GM06990 (cell line): ENCODE data around the gene TRPM2.
"Not testable (repeated sequence)": the region's sequence is repeated elsewhere in the genome, so short reads cannot be mapped to it uniquely, and the experiment has no call there.

Source experiments
- DNase-seq: peaks from one replicate; pipeline ENCODE4 v3.0.0-alpha.2; 2011; ENCODE audit not compliant: insufficient read length; ENCODE audit errors: extremely low read depth
- H3K27me3 ChIP-seq: replicated peaks from 2 replicates; pipeline ENCODE4 v1.6.0; 2011; ENCODE audit warnings: low read length; ENCODE audit not compliant: control insufficient read depth, insufficient read depth
- H3K36me3 ChIP-seq: 2 replicates; pipeline ENCODE4 v1.5.1; 2011; ENCODE audit warnings: low read length; ENCODE audit not compliant: control insufficient read depth, insufficient read depth
- H3K4me3 ChIP-seq: replicated peaks from 2 replicates; pipeline ENCODE4 v1.5.1; 2011; ENCODE audit warnings: low read depth, mild to moderate bottlenecking, control low read depth, low read length
- TF ChIP-seq, protein P1 (sequence below): IDR thresholded peaks from 2 replicates; pipeline ENCODE4 v1.5.1; 2011; ENCODE audit warnings: low read length, control low read depth, mild to moderate bottlenecking, inconsistent platforms; ENCODE audit not compliant: insufficient read depth, poor library complexity, severe bottlenecking

The TRPM2 gene

GRCh38 chr21:44402323-44403105 lies 49.1 kb downstream of the TRPM2 start:
- no peak overlapping the region for H3K4me3 ChIP-seq
- DNase-seq: no peak

DNA sequence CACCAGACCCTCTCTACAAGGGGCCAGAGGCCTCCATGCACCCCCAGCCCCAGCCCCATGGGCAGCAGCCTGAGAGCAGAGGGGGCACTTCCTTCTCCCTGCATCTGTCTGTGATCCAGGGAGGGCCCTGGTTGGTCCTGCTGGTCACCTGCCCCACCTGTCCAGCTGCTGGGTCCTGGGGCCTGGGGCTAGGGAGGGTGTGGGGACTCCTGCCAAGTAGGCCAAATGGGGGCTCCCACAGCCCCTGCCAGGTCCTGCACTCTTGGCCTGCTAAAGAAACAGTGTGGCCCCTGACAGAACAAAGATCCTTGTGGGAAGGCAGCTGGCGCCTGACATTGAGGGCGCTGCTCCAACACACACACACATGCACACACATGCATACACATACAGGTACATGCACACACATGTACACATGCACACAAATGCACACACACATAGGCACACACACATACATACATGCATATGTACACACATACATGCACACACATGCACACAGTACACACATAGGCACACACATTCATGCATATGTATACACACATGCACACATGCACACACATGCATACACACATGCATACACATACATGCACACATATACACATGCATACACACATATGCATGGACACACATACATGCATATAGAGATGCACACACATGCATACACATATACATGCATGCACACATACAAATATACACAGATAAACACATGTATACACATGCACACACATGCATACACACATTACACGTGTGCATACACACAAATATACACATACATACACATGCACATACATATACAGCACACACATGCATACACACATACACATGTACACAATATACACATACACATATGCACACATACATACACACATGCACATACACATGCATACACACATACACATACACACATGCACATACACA lies 49.9 kb downstream of the TRPM2 start:
- no peak for DNase-seq

More at GRCh38 chr21:44402323-44403105, 49.1 kb downstream of the TRPM2 start:
- H3K27me3 ChIP-seq: no peaks in the 10 kb centered on the region
- no peaks in the 10 kb centered on the region for H3K36me3 ChIP-seq
- TF ChIP-seq, protein P1, sequence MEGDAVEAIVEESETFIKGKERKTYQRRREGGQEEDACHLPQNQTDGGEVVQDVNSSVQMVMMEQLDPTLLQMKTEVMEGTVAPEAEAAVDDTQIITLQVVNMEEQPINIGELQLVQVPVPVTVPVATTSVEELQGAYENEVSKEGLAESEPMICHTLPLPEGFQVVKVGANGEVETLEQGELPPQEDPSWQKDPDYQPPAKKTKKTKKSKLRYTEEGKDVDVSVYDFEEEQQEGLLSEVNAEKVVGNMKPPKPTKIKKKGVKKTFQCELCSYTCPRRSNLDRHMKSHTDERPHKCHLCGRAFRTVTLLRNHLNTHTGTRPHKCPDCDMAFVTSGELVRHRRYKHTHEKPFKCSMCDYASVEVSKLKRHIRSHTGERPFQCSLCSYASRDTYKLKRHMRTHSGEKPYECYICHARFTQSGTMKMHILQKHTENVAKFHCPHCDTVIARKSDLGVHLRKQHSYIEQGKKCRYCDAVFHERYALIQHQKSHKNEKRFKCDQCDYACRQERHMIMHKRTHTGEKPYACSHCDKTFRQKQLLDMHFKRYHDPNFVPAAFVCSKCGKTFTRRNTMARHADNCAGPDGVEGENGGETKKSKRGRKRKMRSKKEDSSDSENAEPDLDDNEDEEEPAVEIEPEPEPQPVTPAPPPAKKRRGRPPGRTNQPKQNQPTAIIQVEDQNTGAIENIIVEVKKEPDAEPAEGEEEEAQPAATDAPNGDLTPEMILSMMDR: no peak

GRCh38 chr21:44404482-44404881 lies 51.1 kb downstream of the TRPM2 start:
- not testable (repeated sequence) for H3K27me3 ChIP-seq, H3K36me3 ChIP-seq, DNase-seq, H3K4me3 ChIP-seq

More for the DNA sequence above, 49.9 kb downstream of the TRPM2 start:
- H3K36me3 ChIP-seq: no peaks in the 10 kb centered on the region
- no peaks in the 10 kb centered on the region for H3K27me3 ChIP-seq
- TF ChIP-seq, protein P1: no peak
- H3K4me3 ChIP-seq: no peak overlapping the region

DNA sequence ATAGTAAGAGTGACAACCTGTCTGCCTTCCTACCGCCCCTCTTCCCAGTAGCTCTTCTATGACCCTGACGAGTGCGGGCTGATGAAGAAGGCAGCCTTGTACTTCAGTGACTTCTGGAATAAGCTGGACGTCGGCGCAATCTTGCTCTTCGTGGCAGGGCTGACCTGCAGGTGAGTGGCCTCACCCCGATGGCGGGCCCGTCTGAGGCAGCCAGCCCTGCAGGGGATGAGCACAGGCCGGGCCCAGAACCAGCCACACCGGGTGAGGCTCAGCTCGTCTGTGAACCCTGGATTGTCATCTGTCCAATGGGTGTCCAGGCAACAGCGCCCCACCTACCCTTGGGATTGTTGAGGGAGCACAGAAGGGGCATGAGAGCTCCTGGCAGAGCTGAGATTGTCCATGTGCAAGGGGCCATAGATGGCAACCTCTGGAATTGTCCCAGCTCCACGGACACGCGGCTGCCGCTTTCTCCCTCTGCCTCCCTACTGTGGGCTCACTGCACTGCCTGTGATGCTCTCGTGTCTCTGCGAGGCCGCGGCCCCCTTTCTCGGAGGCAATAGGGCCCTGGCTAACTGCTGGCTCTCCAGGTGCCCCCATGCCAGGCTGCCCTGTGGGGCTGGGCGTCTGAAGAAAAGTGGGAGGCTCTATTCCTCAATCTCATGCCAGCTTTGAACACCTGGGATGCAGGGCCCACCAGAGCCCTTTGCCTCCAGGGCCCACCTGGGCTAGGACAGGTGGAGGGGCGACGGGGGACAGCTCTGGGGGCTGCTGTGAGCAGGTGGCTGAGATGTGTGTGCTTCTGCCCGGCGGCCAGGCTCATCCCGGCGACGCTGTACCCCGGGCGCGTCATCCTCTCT lies 51.9 kb downstream of the TRPM2 start:
- DNase-seq: no peak

DNA sequence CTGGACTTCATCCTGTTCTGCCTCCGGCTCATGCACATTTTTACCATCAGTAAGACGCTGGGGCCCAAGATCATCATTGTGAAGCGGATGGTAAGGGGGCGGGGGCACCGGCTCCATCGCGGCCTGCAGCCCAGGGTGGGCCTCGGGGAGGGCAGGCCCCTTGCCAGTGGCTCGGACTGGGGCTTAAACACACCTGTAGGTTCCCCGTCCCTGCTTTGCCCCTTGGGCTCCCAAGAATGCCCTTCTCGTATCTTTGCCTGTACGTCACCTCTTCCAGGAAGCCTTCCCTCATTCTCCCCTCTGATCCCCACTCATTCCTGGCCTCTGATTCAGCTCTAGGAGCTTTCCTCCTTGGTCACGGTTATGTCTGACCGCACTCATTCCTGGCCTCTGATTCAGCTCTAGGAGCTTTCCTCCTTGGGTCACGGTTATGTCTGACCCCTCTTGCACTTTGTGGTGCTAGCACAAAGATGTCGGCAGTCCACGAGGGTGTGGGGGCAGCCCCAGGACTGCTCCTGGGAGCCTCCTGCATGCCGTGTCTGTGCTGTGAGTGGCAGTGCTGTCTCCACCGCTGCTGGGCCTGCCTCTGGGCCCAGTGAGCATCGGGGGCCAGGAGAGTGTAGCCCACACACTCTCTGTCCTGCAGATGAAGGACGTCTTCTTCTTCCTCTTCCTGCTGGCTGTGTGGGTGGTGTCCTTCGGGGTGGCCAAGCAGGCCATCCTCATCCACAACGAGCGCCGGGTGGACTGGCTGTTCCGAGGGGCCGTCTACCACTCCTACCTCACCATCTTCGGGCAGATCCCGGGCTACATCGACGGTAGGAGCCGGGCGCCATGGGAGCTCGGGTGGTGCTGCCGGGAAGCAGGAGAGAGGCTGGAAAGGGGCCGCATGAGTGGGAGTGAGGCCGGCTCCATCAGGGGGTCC lies 52.8 kb downstream of the TRPM2 start:
- no peak overlapping the region for H3K4me3 ChIP-seq
- H3K27me3 ChIP-seq: no peaks in the 10 kb centered on the region
- H3K36me3 ChIP-seq: no peaks in the 10 kb centered on the region
- TF ChIP-seq, protein P1: no peak
- DNase-seq: no peak

More for the DNA sequence above, 51.9 kb downstream of the TRPM2 start:
- TF ChIP-seq, protein P1: no peak
- no peaks in the 10 kb centered on the region for H3K36me3 ChIP-seq
- no peak overlapping the region for H3K4me3 ChIP-seq
- no peaks in the 10 kb centered on the region for H3K27me3 ChIP-seq
